ENCODE data around the gene TNNT3.

The TNNT3 gene

DNA sequence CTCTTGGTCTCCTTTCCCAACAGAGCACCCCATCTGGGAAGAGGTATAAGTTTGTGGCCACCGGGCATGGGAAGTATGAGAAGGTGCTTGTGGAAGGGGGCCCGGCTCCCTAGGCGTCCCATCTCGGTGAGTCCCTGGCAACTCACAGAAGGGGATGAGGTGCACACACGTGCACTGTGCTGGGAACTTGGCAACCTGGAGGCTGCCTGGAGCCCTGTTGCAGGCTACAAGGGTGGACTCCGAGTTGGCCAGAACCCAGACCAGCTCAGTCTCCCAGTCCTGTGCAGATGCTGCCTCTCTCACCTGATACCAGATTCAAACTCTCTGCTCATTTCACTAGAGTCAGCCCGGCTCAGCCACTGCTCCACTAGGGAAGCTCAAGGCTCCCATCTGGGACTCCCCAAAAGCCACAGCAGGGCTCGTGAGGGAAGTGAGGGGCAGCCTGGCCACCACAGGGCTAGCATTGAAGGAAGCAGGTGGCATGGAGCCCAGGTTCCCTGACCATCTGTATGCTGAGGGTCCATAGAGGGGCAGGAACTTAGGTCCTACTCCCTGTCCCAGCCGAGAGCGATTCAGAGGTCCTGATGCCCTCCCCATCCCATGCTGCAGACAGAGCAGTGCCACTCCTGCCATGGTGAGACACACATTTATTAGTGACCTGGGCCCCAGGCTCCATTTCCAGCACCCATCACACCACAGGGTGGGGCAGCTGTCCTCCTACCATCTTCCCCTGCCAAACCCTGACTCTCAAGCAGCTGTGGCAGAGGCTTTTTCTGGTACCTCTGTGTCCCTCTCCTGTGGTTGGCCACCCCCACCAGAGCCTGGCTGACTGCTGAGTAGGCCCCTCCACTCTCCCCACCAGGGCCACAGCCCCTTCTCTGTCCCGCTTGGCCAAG is 31.8 kb upstream of the TNNT3 start:
- Histone ChIP-seq H3K9me3 (replicated peaks; ENCODE audit: insufficient read depth, low read length) (no peaks in the 10 kb centered on the region), H3K9ac (ENCODE audit: low read length) (no peak overlapping the region), H3K27ac (ENCODE audit: low read length) (no peak overlapping the region), H3K4me1 (ENCODE audit: low read length) (no peaks in the 10 kb centered on the region), H3K36me3 (replicated peaks; ENCODE audit: insufficient read depth, low read length) (no peaks in the 10 kb centered on the region; the same call in 1 of the 2 replicates), H2AFZ (ENCODE audit: low read length) (no peak overlapping the region), H4K20me1 (ENCODE audit: insufficient read depth, low read length) (no peaks in the 10 kb centered on the region), H3K4me2 (ENCODE audit: low read depth, low read length) (no peak overlapping the region), H3K79me2 (ENCODE audit: low read length) (no peaks in the 10 kb centered on the region), H3K9me2 (replicated peaks; ENCODE audit: insufficient read depth, low read length) (no peaks in the 10 kb centered on the region), H3F3A (ENCODE audit: insufficient read depth, low read length) (no peaks in the 10 kb centered on the region), H3K27me3 (replicated peaks; ENCODE audit: insufficient read depth, low read length) (no peaks in the 10 kb centered on the region; the same call in 1 of the 2 replicates), H3K4me3 (ENCODE audit: low read length) (no peak overlapping the region)
- TF ChIP-seq EZH2 (optimal IDR thresholded peaks at IDR 0.05; ENCODE audit: low read depth, low read length): no peak
- TF ChIP-seq, protein P1, sequence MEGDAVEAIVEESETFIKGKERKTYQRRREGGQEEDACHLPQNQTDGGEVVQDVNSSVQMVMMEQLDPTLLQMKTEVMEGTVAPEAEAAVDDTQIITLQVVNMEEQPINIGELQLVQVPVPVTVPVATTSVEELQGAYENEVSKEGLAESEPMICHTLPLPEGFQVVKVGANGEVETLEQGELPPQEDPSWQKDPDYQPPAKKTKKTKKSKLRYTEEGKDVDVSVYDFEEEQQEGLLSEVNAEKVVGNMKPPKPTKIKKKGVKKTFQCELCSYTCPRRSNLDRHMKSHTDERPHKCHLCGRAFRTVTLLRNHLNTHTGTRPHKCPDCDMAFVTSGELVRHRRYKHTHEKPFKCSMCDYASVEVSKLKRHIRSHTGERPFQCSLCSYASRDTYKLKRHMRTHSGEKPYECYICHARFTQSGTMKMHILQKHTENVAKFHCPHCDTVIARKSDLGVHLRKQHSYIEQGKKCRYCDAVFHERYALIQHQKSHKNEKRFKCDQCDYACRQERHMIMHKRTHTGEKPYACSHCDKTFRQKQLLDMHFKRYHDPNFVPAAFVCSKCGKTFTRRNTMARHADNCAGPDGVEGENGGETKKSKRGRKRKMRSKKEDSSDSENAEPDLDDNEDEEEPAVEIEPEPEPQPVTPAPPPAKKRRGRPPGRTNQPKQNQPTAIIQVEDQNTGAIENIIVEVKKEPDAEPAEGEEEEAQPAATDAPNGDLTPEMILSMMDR (IDR thresholded peaks at IDR 0.05; ENCODE audit: low read length): no peak
- TF ChIP-seq EZH2phosphoT487 (IDR thresholded peaks at IDR 0.05; ENCODE audit: low read length): no peak
- DNase-seq: no peak

DNA sequence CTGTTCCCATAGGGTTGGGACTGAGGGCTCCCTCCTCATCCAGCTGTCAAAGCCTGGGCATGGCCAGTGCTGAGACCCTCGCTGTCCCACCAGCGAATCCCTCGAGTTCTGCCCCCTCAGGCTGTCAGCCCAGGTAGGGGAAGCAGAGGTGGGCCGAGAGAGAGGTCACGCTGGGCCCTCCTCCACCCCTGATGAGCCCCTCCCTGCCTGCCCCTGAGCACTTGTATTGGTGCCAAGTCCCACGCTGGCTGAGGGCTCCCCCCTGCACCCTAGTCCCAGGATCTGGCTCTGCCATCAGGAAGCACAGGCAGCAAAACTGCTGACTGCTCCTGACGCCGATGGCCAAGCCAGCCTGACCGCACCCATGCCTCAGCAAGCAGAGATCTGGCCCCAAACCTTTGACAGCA is 31.2 kb upstream of the TNNT3 start:
- Histone ChIP-seq H3K4me1 (ENCODE audit: low read length) (no peaks in the 10 kb centered on the region), H3K79me2 (ENCODE audit: low read length) (no peaks in the 10 kb centered on the region), H3K27me3 (replicated peaks; ENCODE audit: insufficient read depth, low read length) (no peaks in the 10 kb centered on the region; the same call in 1 of the 2 replicates), H3K9ac (ENCODE audit: low read length) (no peak overlapping the region), H3F3A (ENCODE audit: insufficient read depth, low read length) (no peaks in the 10 kb centered on the region), H3K9me2 (replicated peaks; ENCODE audit: insufficient read depth, low read length) (no peaks in the 10 kb centered on the region), H3K4me2 (ENCODE audit: low read depth, low read length) (no peak overlapping the region), H3K4me3 (ENCODE audit: low read length) (no peak overlapping the region), H3K27ac (ENCODE audit: low read length) (no peak overlapping the region), H2AFZ (ENCODE audit: low read length) (no peak overlapping the region), H3K9me3 (replicated peaks; ENCODE audit: insufficient read depth, low read length) (no peaks in the 10 kb centered on the region), H4K20me1 (ENCODE audit: insufficient read depth, low read length) (no peaks in the 10 kb centered on the region), H3K36me3 (replicated peaks; ENCODE audit: insufficient read depth, low read length) (no peaks in the 10 kb centered on the region; the same call in 1 of the 2 replicates)
- no peak for DNase-seq
- TF ChIP-seq, protein P1 (IDR thresholded peaks at IDR 0.05; ENCODE audit: low read length): no peak

GRCh38 chr11:1888811-1889210 is 30.7 kb upstream of the TNNT3 start:
- no peaks in the 10 kb centered on the region for H3F3A ChIP-seq (ENCODE audit: insufficient read depth, low read length)
- no peaks in the 10 kb centered on the region for H3K9me2 ChIP-seq (replicated peaks; ENCODE audit: insufficient read depth, low read length)
- no peaks in the 10 kb centered on the region; the same call in 1 of the 2 replicates for H3K27me3 ChIP-seq (replicated peaks; ENCODE audit: insufficient read depth, low read length)
- H3K9ac ChIP-seq (ENCODE audit: low read length): no peak overlapping the region
- no peak overlapping the region for H3K4me3 ChIP-seq (ENCODE audit: low read length)
- no peaks in the 10 kb centered on the region for H3K4me1 ChIP-seq (ENCODE audit: low read length)
- DNase-seq: no peak
- H3K4me2 ChIP-seq (ENCODE audit: low read depth, low read length): no peak overlapping the region
- TF ChIP-seq EZH2 (optimal IDR thresholded peaks at IDR 0.05; ENCODE audit: low read depth, low read length) (no peak), EZH2phosphoT487 (IDR thresholded peaks at IDR 0.05; ENCODE audit: low read length) (no peak)
- TF ChIP-seq, protein P1 (IDR thresholded peaks at IDR 0.05; ENCODE audit: low read length): no peak
- no peaks in the 10 kb centered on the region for H4K20me1 ChIP-seq (ENCODE audit: insufficient read depth, low read length)
- H2AFZ ChIP-seq (ENCODE audit: low read length): no peak overlapping the region
- H3K36me3 ChIP-seq (replicated peaks; ENCODE audit: insufficient read depth, low read length): no peaks in the 10 kb centered on the region; the same call in 1 of the 2 replicates
- H3K79me2 ChIP-seq (ENCODE audit: low read length): no peaks in the 10 kb centered on the region
- H3K9me3 ChIP-seq (replicated peaks; ENCODE audit: insufficient read depth, low read length): no peaks in the 10 kb centered on the region
- no peak overlapping the region for H3K27ac ChIP-seq (ENCODE audit: low read length)
